Urinary bladder (tissue), 4 donors: Measurements from ENCODE around the gene OSBPL2. TPM values are rescaled to one million over a fixed set of nuclear protein-coding genes. Genes with fewer than 3 reads are reported as not detected.

ENCODE experiments used
- DNase-seq: peaks from one replicate; pipeline ENCODE4 v3.0.0-alpha.2; 2015; ENCODE audit errors: extremely low spot score
- H3K27ac ChIP-seq: one replicate; pipeline ENCODE4 v1.5.1; 2013; ENCODE audit warnings: low read depth, mild to moderate bottlenecking, moderate library complexity
- H3K36me3 ChIP-seq: one replicate; pipeline ENCODE4 v1.6.1; 2013; ENCODE audit warnings: mild to moderate bottlenecking, moderate library complexity; ENCODE audit not compliant: insufficient read depth
- H3K4me1 ChIP-seq: one replicate; pipeline ENCODE4 v1.6.1; 2013; ENCODE audit warnings: mild to moderate bottlenecking, moderate library complexity; ENCODE audit not compliant: insufficient read depth
- H3K4me3 ChIP-seq: one replicate; pipeline ENCODE4 v1.5.1; 2013; ENCODE audit warnings: low read depth, low read length
- WGBS: extraction: QIAGEN DNeasy Blood & Tissue Kit; methylation state at CpG from one replicate; pipeline ENCODE4 v1.1.7; 2013; 5-methylcytosine and 5-hydroxymethylcytosine counted together
- polyA plus RNA-seq: library from polyadenylated mRNA; stranded (reverse); fragments of 200-250 nt; gene quantifications from one replicate; pipeline ENCODE4 v1.2.3, GENCODE V29; 2013
- total RNA-seq: library from RNA; depleted of rRNA; stranded (reverse); fragments of >200 nt; gene quantifications from one replicate; pipeline ENCODE4 v1.2.3, GENCODE V29; 2014
- donor health status: healthy with polysubstance abuse.
- donor health status: healthy.

OSBPL2 gene
- total and polyA plus RNA-seq, 2 donors: 24.7 to 40.1 TPM

- WGBS: 85% methylated on average over 17 of the region's 17 CpGs
- Histone ChIP-seq H3K4me1 (no peaks in the 10 kb centered on the region), H3K27ac (no peak overlapping the region), H3K36me3 (peaks cover 2% of the 10 kb centered on the region), H3K4me3 (no peak overlapping the region)
- DNase-seq: no peak
These were observed 31.6 kb downstream of the OSBPL2 start for GRCh38 chr20:62269871-62270270.

GRCh38 chr20:62272200-62272599 lies 33.9 kb downstream of the OSBPL2 start:
- Histone ChIP-seq H3K4me1 (no peaks in the 10 kb centered on the region), H3K27ac (no peak overlapping the region), H3K4me3 (no peak overlapping the region), H3K36me3 (peaks cover 2% of the 10 kb centered on the region)
- no peak for DNase-seq
- 86% methylated on average over 10 of the region's 10 CpGs for WGBS

- WGBS: 94% methylated on average over 18 of the region's 18 CpGs
- H3K4me1 ChIP-seq: no peaks in the 10 kb centered on the region
- DNase-seq: no peak
- no peak overlapping the region for H3K4me3 ChIP-seq
- H3K36me3 ChIP-seq: peaks cover 2% of the 10 kb centered on the region
- no peak overlapping the region for H3K27ac ChIP-seq
These were observed 35.1 kb downstream of the OSBPL2 start for GRCh38 chr20:62273416-62273815.

DNA sequence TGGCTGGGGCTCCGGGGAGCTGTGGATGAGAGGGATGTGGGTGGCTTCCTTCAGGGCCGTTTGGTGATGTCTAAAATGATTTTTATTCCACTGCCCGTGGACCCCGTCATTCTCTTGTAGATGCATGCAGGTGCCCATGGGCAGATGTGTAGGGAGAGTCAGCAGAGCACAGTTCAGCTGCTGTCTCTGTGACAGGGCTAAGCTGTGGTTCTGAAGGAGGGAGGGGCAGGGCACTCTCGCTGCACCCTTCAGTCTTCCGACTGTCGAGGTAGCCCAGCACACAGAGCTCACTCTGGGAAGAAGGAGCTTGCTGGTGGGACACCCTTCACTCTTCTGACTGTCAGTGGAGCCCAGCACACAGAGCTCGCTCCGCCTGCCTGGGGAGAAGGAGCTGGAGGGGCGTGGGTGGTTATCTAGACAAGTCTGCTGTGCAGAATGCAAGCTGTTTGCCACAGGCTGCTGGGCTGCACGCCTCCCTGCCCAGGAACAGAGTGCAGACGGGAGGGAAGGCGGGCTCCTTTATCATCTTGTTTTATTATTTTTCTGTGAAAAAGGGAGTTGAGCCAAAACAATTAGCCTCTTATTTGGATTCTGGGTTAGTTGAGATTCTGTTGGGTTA lies 36.1 kb downstream of the OSBPL2 start:
- DNase-seq: no peak
- H3K27ac ChIP-seq: no peak overlapping the region
- H3K4me3 ChIP-seq: no peak overlapping the region
- no peaks in the 10 kb centered on the region for H3K36me3 ChIP-seq
- WGBS: 82% methylated on average over 13 of the region's 13 CpGs
- no peaks in the 10 kb centered on the region for H3K4me1 ChIP-seq

- no peak for DNase-seq
- no peaks in the 10 kb centered on the region for H3K4me1 ChIP-seq
- no peaks in the 10 kb centered on the region for H3K36me3 ChIP-seq
- 91% methylated on average over 10 of the region's 10 CpGs for whole genome bisulfite sequencing
- no peak overlapping the region for H3K4me3 ChIP-seq
- no peak overlapping the region for H3K27ac ChIP-seq
These were observed 36.9 kb downstream of the OSBPL2 start for GRCh38 chr20:62275219-62275618.

- Histone ChIP-seq H3K4me1 (no peaks in the 10 kb centered on the region), H3K4me3 (no peak overlapping the region), H3K27ac (no peak overlapping the region), H3K36me3 (no peaks in the 10 kb centered on the region)
- WGBS: 82% methylated on average over 6 of the region's 6 CpGs
- DNase-seq: no peak
These were observed 38.1 kb downstream of the OSBPL2 start for GRCh38 chr20:62276439-62276838.

- no peaks in the 10 kb centered on the region for H3K4me1 ChIP-seq
- H3K36me3 ChIP-seq: no peaks in the 10 kb centered on the region
- no peak overlapping the region for H3K4me3 ChIP-seq
- no peak for DNase-seq
- no peak overlapping the region for H3K27ac ChIP-seq
- 76% methylated on average over 13 of the region's 13 CpGs for WGBS
These were observed 38.9 kb downstream of the OSBPL2 start for GRCh38 chr20:62277253-62277652.

GRCh38 chr20:62280303-62280702 lies 42.0 kb downstream of the OSBPL2 start:
- H3K27ac ChIP-seq: no peak overlapping the region
- no peak overlapping the region for H3K4me3 ChIP-seq
- H3K4me1 ChIP-seq: no peaks in the 10 kb centered on the region
- peaks cover 2% of the 10 kb centered on the region for H3K36me3 ChIP-seq
- no peak for DNase-seq
- 79% methylated on average over 4 of the region's 4 CpGs for WGBS

GRCh38 chr20:62281161-62281933 lies 43.0 kb downstream of the OSBPL2 start:
- Histone ChIP-seq H3K36me3 (peaks cover 4% of the 10 kb centered on the region), H3K4me1 (no peaks in the 10 kb centered on the region), H3K27ac (no peak overlapping the region), H3K4me3 (no peak overlapping the region)
- 96% methylated on average over 31 of the region's 31 CpGs for WGBS
- no peak for DNase-seq

DNA sequence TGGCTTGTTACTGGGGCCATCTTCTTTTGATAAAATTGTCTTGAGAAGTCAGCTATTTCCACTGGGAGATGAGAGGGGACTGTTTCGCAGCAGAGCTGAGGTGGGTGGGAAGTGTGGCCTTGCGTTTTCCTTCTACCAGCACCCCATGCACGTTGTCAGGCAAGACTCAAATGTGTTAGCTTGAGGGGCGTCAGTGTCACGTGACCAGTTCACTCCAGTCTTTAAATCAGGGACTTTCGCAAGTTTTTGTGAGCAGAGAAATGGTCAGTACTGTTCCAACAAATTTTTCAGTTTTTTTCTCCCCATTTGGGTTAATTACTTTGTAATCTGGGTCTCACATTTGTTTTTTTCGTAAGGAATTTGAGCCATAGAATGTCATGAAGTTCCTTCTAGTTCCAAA lies 43.8 kb downstream of the OSBPL2 start:
- Histone ChIP-seq H3K27ac (no peak overlapping the region), H3K4me3 (no peak overlapping the region), H3K36me3 (peaks cover 4% of the 10 kb centered on the region), H3K4me1 (no peaks in the 10 kb centered on the region)
- no peak for DNase-seq
- WGBS: 95% methylated on average over 7 of the region's 7 CpGs

DNA sequence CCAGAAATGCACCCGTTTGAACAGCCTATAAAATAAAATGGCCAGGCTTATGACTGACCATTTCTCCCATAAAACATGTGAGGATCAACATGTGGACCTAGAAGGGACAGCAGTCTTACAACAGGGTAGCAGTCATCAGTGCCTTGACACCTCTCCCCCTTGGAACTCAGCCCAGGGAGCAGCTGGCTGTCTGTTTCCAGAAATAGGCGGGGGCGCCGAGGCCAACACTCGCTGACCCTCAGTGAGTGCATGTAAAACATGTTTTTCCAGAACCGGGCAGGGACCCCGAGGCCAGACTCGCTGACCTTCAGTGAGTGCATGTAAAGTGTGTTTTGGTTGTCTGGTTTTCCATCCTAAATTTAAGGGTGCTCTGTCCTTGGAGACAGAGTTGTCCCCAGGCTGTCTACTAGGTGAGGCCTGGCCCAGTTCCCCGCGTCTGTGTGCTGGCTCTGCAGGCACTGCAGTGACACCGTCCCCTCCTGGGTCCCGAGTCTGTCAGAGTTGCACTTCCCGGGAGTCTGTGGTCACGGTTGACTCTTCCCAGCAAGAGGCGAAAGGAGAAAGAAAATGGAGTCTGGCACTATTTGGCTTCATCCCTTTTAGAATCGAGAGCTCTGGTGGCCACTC lies 44.7 kb downstream of the OSBPL2 start:
- no peaks in the 10 kb centered on the region for H3K4me1 ChIP-seq
- no peak for DNase-seq
- WGBS: 76% methylated on average over 16 of the region's 16 CpGs
- no peak overlapping the region for H3K4me3 ChIP-seq
- H3K27ac ChIP-seq: no peak overlapping the region
- H3K36me3 ChIP-seq: peaks cover 4% of the 10 kb centered on the region

GRCh38 chr20:62284448-62284847 lies 46.1 kb downstream of the OSBPL2 start:
- H3K4me1 ChIP-seq: no peaks in the 10 kb centered on the region
- WGBS: 91% methylated on average over 6 of the region's 6 CpGs
- no peak overlapping the region for H3K4me3 ChIP-seq
- no peak for DNase-seq
- no peak overlapping the region for H3K27ac ChIP-seq
- H3K36me3 ChIP-seq: peaks cover 4% of the 10 kb centered on the region

GRCh38 chr20:62285151-62285550 lies 46.8 kb downstream of the OSBPL2 start:
- no peak for DNase-seq
- H3K4me3 ChIP-seq: no peak overlapping the region
- H3K4me1 ChIP-seq: no peaks in the 10 kb centered on the region
- WGBS: 80% methylated on average over 6 of the region's 6 CpGs
- no peak overlapping the region for H3K27ac ChIP-seq
- peaks cover 4% of the 10 kb centered on the region for H3K36me3 ChIP-seq

DNA sequence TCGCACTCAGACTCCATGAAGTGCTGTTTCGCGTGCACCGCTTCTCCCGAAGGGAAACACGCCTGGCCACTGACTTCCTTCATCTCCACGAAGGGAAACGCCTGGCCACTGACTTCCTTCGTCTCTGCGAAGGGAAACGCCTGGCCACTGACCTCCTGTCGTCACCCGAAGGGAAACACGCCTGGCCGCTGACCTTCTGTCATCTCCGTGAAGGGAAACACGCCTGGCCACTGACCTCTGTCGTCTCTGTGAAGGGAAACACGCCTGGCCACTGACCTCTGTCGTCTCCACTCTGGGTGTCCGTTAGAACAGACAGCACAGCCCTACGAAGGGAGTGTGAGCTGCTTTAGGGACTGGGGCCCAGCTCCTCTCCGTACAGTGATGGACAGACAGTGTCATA lies 47.4 kb downstream of the OSBPL2 start:
- no peak overlapping the region for H3K27ac ChIP-seq

More for the DNA sequence above, 47.4 kb downstream of the OSBPL2 start:
- H3K4me1 ChIP-seq: no peaks in the 10 kb centered on the region
- WGBS: 73% methylated on average over 23 of the region's 23 CpGs
- no peak for DNase-seq
- peaks cover 4% of the 10 kb centered on the region for H3K36me3 ChIP-seq
- H3K4me3 ChIP-seq: no peak overlapping the region
